Tibial artery (tissue), 4 donors: ENCODE measurements around the gene SDR9C7.
A peak's percentile ranks its signal among the peaks of the same experiment; 100 is the strongest.
"Not testable (repeated sequence)": the region's sequence is repeated elsewhere in the genome, so short reads cannot be mapped to it uniquely, and the experiment has no call there.

Experiments used
- DNase-seq, 2 donors: peaks; one replicate each; pipeline ENCODE4 v3.0.0-alpha.2; 2019
- H3K27ac ChIP-seq, 2 donors: fragments of 200-600 bp; sonication (generic) in 1 of 2; 1 replicate in 1 of 2; 2 replicates in 1 of 2; pipeline ENCODE4 v1.5.1; 2018 to 2019; ENCODE audit warnings: mild to moderate bottlenecking in 1 of 2
- H3K27me3 ChIP-seq, 2 donors: fragments of 200-600 bp; sonication (generic) in 1 of 2; one replicate each; pipeline versions ENCODE4 v1.5.1 to v1.6.0; 2016 to 2019
- H3K36me3 ChIP-seq, 3 donors: fragments of 200-600 bp; sonication (generic) in 2 of 3; one replicate each; pipeline ENCODE4 v1.5.1; 2016 to 2019; ENCODE audit warnings: mild to moderate bottlenecking in 2 of 3
- H3K4me1 ChIP-seq, 4 donors: fragments of 200-600 bp; sonication (generic) in 2 of 4; 1 replicate in 3 of 4; 2 replicates in 1 of 4; pipeline ENCODE4 v1.5.1; 2016 to 2019
- H3K4me3 ChIP-seq, 2 donors: fragments of 200-600 bp; sonication (generic) in 1 of 2; 1 replicate in 1 of 2; 2 replicates in 1 of 2; pipeline ENCODE4 v1.5.1; 2018 to 2019; ENCODE audit warnings: mild to moderate bottlenecking in 2 of 2
- H3K9me3 ChIP-seq, 3 donors: fragments of 200-600 bp; sonication (generic) in 1 of 3; one replicate each; pipeline ENCODE4 v1.5.1; 2016 to 2019
- intact Hi-C: fragments of 100-400 bp; cut with DNase I; formaldehyde crosslinking; loops from one replicate; pipeline ENCODE4 v1.15.0; 2023; ENCODE audit warnings: low total_unique reads
- TF ChIP-seq, protein P1 (sequence below), 2 experiments: fragments of 200-600 bp in 1 of 2; fragments of 450-650 bp in 1 of 2; IDR thresholded peaks; one replicate each; pipeline ENCODE4 v1.5.1; 2017 to 2019; ENCODE audit warnings: antibody characterized with exemption in 2 of 2, mild to moderate bottlenecking in 1 of 2, moderate library complexity in 1 of 2

Gene SDR9C7

DNA sequence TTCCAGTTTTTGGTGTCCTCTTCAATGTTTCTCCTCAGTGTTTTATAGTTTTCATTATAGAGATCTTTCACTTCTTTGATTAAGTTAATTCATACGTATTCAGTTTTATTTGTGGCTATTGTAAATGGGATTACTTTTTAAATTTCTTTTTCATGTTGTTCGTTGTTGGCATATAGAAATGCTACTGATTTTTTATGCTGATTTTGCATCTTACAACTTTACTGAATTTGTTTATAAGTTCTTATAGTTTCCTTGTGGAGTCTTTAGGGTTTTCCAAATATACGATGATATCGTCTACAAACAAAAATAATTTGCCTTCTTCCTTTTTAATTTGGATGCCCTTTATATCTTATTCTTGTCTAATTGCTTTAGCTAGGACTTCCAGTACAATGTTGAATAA is 9.7 kb upstream of the SDR9C7 start:
- H3K36me3 ChIP-seq: no peaks in the 10 kb centered on the region
- no peak for DNase-seq
- intact Hi-C loops: no loop called here
- H3K4me1 ChIP-seq: peaks cover 0 to 9% (median 0%) of the 10 kb centered on the region in 4 donors
- H3K9me3 ChIP-seq: no peaks in the 10 kb centered on the region
- H3K4me3 ChIP-seq: no peak overlapping the region
- TF ChIP-seq, protein P1, sequence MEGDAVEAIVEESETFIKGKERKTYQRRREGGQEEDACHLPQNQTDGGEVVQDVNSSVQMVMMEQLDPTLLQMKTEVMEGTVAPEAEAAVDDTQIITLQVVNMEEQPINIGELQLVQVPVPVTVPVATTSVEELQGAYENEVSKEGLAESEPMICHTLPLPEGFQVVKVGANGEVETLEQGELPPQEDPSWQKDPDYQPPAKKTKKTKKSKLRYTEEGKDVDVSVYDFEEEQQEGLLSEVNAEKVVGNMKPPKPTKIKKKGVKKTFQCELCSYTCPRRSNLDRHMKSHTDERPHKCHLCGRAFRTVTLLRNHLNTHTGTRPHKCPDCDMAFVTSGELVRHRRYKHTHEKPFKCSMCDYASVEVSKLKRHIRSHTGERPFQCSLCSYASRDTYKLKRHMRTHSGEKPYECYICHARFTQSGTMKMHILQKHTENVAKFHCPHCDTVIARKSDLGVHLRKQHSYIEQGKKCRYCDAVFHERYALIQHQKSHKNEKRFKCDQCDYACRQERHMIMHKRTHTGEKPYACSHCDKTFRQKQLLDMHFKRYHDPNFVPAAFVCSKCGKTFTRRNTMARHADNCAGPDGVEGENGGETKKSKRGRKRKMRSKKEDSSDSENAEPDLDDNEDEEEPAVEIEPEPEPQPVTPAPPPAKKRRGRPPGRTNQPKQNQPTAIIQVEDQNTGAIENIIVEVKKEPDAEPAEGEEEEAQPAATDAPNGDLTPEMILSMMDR (IDR thresholded peaks at IDR 0.05): no peak
- H3K27me3 ChIP-seq: no peaks in the 10 kb centered on the region
- no peak overlapping the region for H3K27ac ChIP-seq

DNA sequence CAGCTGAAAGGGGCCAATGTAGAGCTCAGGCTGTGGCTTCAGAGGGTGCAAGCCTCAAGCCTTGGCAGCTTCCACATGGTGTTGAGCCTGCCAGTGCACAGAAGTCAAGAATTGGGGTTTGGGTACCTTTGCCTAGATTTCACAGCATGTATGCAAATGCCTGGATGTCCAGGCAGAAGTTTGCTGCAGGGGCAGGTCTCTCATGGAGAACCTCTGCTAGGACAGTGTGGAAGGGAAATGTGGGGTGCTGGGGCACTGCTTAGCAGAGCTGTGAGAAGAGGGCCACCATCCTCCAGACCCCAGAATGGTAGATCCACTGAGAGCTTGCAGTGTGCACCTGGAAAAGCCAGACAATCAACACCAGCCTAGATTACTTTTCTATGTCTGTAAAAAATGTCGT is 9.2 kb upstream of the SDR9C7 start:
- H3K4me1 ChIP-seq, intact Hi-C loops, H3K4me3 ChIP-seq, H3K27me3 ChIP-seq, H3K27ac ChIP-seq, H3K36me3 ChIP-seq, DNase-seq, H3K9me3 ChIP-seq: not testable (repeated sequence)

DNA sequence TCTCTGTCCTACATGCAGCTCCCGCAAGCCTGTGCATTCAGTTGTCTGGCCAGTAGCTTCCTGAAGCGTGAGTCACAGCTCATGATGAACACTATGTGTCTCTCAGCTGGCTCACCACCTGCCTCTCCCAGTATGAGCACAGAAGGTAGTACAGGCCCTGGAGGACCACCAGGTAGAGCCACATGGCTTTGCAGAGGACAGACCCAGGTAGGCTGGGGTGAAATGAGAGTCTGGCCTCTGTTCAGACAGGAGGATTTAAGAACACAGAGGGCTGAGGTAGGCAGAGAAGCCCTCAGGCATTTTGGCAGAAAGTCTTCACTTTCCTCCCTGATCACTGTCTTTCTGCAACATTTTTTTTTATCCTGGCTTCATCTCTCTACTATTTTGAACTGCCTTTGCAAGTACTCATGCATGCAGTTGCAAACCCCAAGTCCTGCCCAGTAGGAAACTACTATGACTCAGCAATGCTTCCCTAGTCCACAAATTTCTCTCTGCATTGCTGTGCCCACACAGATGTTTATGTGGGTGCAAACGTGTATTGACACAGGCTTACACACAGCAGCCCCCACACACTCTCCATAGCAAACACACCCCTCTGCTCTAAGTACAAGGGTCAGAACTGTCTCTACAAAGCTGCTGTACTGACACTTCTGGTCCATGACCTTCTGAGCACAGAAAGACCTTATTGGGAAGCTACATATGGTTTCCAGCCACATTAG is 7.2 kb upstream of the SDR9C7 start:
- Histone ChIP-seq H3K36me3 (no peaks in the 10 kb centered on the region), H3K4me1 (peaks cover 0 to 9% (median 0%) of the 10 kb centered on the region in 4 donors), H3K4me3 (no peak overlapping the region), H3K27me3 (no peaks in the 10 kb centered on the region), H3K9me3 (no peaks in the 10 kb centered on the region), H3K27ac (no peak overlapping the region)
- TF ChIP-seq, protein P1 (IDR thresholded peaks at IDR 0.05): no peak
- no peak for DNase-seq
- intact Hi-C loops: no loop called here

DNA sequence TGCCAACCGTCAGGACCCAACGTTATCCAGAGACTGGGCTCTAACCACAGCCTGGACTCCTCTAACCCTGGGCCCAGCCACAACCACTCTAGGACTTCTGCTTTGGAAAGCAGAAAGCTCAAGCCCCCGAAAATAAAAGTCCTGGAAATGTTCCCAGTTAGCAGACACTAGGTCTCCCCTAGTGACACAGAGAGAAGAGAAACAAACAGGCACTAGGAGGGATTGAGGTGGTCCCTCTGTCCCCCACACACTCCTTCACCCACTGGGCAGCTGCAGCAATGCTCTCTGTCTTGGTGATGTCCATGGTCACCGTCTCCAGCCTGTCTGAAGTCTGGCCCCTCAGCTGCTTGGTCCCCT is 6.7 kb upstream of the SDR9C7 start:
- H3K4me3 ChIP-seq, H3K27ac ChIP-seq, H3K9me3 ChIP-seq, H3K27me3 ChIP-seq, intact Hi-C loops, H3K36me3 ChIP-seq, H3K4me1 ChIP-seq, DNase-seq: not testable (repeated sequence)

DNA sequence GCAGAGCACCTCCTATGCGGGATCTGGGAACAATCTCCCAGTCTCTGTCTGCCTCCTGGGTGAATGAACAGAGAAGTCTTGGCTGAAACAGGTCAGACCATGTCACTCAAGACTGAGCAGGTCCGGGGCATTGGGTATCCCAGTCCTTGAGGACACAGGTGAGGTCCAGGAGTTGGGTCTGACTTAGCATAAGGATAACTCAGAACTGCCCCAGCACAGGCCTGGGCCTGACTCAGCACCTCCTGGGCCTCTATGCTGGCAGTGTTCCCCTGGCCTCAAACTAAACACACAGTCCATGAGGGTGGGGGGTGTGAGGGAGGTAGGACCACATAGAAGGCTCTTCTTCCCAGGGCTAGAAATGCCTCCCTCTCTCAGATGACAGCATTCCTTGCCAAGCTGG is 1.5 kb upstream of the SDR9C7 start:
- no peaks in the 10 kb centered on the region for H3K9me3 ChIP-seq
- TF ChIP-seq, protein P1 (IDR thresholded peaks at IDR 0.05): no peak
- intact Hi-C loops: no loop called here
- H3K4me1 ChIP-seq: no peaks in the 10 kb centered on the region
- H3K36me3 ChIP-seq: no peaks in the 10 kb centered on the region
- H3K4me3 ChIP-seq: no peak overlapping the region
- no peak overlapping the region for H3K27ac ChIP-seq
- no peaks in the 10 kb centered on the region for H3K27me3 ChIP-seq
- DNase-seq: no peak

DNA sequence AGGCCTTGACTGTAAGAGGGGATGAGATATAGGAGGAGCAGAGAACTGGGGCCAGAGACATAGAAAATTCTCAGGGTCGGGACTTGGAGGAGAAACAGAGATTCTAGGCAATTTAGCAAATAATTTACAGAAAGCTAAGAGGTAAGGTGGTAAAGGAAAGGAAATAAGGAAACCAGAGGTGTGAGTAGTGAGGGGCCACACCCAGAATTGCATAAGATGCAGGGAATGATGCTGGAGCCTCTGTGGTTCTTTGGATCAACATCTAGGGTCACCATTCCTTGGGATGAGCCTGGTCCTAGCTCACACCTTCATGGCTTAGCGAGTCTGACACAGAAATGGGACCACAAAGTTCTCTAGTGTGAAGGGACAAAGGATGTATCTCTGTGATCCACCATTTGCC is 949 bp upstream of the SDR9C7 start:
- intact Hi-C loops: no loop called here
- DNase-seq: no peak
- H3K27me3 ChIP-seq: no peaks in the 10 kb centered on the region
- no peaks in the 10 kb centered on the region for H3K36me3 ChIP-seq
- H3K4me3 ChIP-seq: no peak overlapping the region
- H3K27ac ChIP-seq: no peak overlapping the region
- no peaks in the 10 kb centered on the region for H3K4me1 ChIP-seq
- TF ChIP-seq, protein P1 (IDR thresholded peaks at IDR 0.05): no peak
- H3K9me3 ChIP-seq: no peaks in the 10 kb centered on the region

DNA sequence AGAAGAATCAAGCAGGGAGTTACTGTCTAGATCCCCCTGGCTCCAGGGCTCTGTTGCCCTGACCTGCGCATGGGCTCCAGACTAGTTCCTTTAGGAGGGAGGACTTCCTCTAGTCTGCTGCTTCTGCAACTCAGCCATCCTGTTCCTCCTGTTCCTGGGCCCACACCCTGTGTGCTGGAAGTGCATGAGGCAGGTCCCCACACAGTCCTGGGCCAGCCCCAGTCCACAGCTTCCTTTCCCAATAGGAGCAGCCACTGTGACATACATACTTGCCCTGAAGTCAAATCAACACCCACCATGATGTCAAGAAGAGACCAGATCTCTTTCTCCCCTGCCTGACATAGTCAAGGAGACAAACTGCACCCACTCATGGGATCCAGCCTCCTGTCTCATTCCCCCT is 1.3 kb downstream of the SDR9C7 start:
- Histone ChIP-seq H3K4me1 (no peaks in the 10 kb centered on the region), H3K9me3 (no peaks in the 10 kb centered on the region), H3K4me3 (no peak overlapping the region), H3K27ac (no peak overlapping the region), H3K27me3 (no peaks in the 10 kb centered on the region), H3K36me3 (no peaks in the 10 kb centered on the region)
- peak in 1 of 2 donors; percentile 38 for DNase-seq
- TF ChIP-seq, protein P1 (IDR thresholded peaks at IDR 0.05): no peak
- intact Hi-C loops: no loop called here
